ENCODE results near the gene HOXC13. TPM values are rescaled to one million over a fixed set of nuclear protein-coding genes. Genes with fewer than 3 reads are reported as not detected.

Gene HOXC13
- total RNA-seq, 1 experiment from 2014 or later = 93.5 TPM

- in situ Hi-C loops (cut with HindIII; ENCODE audit: low pct_unique_long_range_greater_than_20kb, low sequenced_read_pairs) = no loop called here
- H3K4me3 ChIP-seq (ENCODE audit: low read depth in 2 of 2, low read length in 2 of 2) = peak overlapping the region; percentile 51 to 65
Observed at GRCh38 chr12:53981634-53982565, 43.3 kb downstream of the HOXC13 start.

DNA sequence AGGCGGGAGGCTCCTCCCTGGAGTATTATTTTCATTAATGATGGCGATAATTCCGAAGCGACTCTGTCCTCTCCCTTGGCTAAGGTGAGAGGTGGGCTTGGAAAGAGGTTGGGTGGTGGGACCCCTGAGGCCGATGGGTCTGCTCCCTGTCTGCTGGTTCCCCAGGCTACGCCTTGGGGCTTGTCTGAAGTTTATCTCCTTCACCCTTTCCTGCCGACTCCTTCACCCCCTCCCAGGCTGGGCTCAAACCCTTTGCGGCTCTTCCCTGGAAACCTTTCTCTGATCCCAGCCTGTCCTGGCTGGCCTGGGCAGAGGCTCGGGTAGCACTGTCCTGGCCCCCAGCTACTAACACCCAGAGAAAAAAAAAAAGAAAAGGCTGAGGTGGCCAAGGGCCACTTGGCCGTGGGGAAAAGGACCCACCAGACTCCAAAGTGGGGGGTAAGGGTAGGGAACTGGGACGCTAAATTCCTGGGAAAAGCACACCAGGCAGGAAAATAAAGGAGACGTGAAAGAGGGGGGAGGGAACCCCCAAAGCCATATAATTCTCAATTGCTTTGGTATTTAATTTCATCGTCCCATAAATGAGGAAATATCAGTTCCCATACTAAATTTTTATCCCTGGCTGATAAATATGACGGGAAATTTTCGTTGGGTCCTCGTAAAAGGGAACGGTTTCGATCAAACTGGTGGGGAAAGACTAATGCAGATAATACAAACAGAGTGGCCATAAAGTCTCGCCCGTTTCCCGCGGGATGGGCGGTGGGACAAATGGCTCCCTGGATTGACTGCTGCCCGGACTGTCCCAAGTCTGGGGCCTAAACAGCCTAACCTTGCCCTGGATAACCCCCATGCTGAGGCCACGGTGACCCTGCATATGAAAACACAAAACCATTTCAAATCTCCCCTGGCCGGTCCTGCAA, 44.3 kb downstream of the HOXC13 start:
- ChIA-PET POLR2A (interaction anchor here (0.6 kb wide), 2 partner anchors 11 to 73 kb away, joined by 5 read pairs; no protein-coding TSS in a partner anchor), CTCF (no interaction called here)
- Histone ChIP-seq H3K27ac (ENCODE audit: low read length) (peak overlapping the region; percentile 100), H3K4me3 (ENCODE audit: low read depth in 2 of 2, low read length in 2 of 2) (peak overlapping the region; percentile 51 to 65), H3K27me3 (ENCODE audit: control insufficient read depth, insufficient read depth, low read length) (no peaks in the 10 kb centered on the region), H3K4me1 (ENCODE audit: control insufficient read depth, insufficient read depth, low read length) (peaks cover 34% of the 10 kb centered on the region), H3K36me3 (ENCODE audit: control insufficient read depth, insufficient read depth, low read length) (no peaks in the 10 kb centered on the region), H3K9me3 (ENCODE audit: control insufficient read depth, insufficient read depth, low read depth, low read length) (no peaks in the 10 kb centered on the region)
- in situ Hi-C loops (cut with HindIII; ENCODE audit: low pct_unique_long_range_greater_than_20kb, low sequenced_read_pairs) (no loop called here), intact Hi-C loops (cut with micrococcal nuclease; ENCODE audit: unreplicated experiment) (loop anchor here (2.0 to 5.0 kb wide), 2 partner anchors 156 to 216 kb away; no protein-coding TSS in a partner anchor)
- no peak for ATAC-seq
- DNase-seq (ENCODE audit: low read depth, low spot score) = no peak
- no TSS peak for BruUV-seq (replicated peaks)
- TF ChIP-seq, protein P1, sequence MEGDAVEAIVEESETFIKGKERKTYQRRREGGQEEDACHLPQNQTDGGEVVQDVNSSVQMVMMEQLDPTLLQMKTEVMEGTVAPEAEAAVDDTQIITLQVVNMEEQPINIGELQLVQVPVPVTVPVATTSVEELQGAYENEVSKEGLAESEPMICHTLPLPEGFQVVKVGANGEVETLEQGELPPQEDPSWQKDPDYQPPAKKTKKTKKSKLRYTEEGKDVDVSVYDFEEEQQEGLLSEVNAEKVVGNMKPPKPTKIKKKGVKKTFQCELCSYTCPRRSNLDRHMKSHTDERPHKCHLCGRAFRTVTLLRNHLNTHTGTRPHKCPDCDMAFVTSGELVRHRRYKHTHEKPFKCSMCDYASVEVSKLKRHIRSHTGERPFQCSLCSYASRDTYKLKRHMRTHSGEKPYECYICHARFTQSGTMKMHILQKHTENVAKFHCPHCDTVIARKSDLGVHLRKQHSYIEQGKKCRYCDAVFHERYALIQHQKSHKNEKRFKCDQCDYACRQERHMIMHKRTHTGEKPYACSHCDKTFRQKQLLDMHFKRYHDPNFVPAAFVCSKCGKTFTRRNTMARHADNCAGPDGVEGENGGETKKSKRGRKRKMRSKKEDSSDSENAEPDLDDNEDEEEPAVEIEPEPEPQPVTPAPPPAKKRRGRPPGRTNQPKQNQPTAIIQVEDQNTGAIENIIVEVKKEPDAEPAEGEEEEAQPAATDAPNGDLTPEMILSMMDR (IDR thresholded peaks at IDR 0.05) = no peak
- no peak for TF ChIP-seq TCF7L2 (IDR thresholded peaks at IDR 0.05; ENCODE audit: low read depth, low read length)
- peak; percentile 52 for TF ChIP-seq POLR2AphosphoS5 (IDR thresholded peaks at IDR 0.05; ENCODE audit: low read depth, low read length)
- TF ChIP-seq, protein P2, sequence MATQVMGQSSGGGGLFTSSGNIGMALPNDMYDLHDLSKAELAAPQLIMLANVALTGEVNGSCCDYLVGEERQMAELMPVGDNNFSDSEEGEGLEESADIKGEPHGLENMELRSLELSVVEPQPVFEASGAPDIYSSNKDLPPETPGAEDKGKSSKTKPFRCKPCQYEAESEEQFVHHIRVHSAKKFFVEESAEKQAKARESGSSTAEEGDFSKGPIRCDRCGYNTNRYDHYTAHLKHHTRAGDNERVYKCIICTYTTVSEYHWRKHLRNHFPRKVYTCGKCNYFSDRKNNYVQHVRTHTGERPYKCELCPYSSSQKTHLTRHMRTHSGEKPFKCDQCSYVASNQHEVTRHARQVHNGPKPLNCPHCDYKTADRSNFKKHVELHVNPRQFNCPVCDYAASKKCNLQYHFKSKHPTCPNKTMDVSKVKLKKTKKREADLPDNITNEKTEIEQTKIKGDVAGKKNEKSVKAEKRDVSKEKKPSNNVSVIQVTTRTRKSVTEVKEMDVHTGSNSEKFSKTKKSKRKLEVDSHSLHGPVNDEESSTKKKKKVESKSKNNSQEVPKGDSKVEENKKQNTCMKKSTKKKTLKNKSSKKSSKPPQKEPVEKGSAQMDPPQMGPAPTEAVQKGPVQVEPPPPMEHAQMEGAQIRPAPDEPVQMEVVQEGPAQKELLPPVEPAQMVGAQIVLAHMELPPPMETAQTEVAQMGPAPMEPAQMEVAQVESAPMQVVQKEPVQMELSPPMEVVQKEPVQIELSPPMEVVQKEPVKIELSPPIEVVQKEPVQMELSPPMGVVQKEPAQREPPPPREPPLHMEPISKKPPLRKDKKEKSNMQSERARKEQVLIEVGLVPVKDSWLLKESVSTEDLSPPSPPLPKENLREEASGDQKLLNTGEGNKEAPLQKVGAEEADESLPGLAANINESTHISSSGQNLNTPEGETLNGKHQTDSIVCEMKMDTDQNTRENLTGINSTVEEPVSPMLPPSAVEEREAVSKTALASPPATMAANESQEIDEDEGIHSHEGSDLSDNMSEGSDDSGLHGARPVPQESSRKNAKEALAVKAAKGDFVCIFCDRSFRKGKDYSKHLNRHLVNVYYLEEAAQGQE (IDR thresholded peaks at IDR 0.05; ENCODE audit: insufficient read depth in 1 of 2, low read depth in 2 of 2, low read length in 1 of 2) = no peak

More at GRCh38 chr12:53981634-53982565, 43.3 kb downstream of the HOXC13 start:
- intact Hi-C loops (cut with micrococcal nuclease; ENCODE audit: unreplicated experiment) = loop anchor here (2.0 to 5.0 kb wide), 2 partner anchors 155 to 215 kb away; no protein-coding TSS in a partner anchor
- peak overlapping the region; percentile 100 for H3K27ac ChIP-seq (ENCODE audit: low read length)
- no peaks in the 10 kb centered on the region for H3K9me3 ChIP-seq (ENCODE audit: control insufficient read depth, insufficient read depth, low read depth, low read length)
- ChIA-PET CTCF (interaction anchor here (1.2 kb wide), 1 partner anchor 40 kb away, joined by 4 read pairs; no protein-coding TSS in a partner anchor), POLR2A (interaction anchor here (0.5 to 0.7 kb wide), 4 partner anchors 12 to 222 kb away, joined by 4 to 5 read pairs (median 4); no protein-coding TSS in a partner anchor)
- no TSS peak for BruUV-seq (replicated peaks)
- DNase-seq (ENCODE audit: low read depth, low spot score) = no peak
- peaks cover 44% of the 10 kb centered on the region for H3K4me1 ChIP-seq (ENCODE audit: control insufficient read depth, insufficient read depth, low read length)
- no peaks in the 10 kb centered on the region for H3K36me3 ChIP-seq (ENCODE audit: control insufficient read depth, insufficient read depth, low read length)
- H3K27me3 ChIP-seq (ENCODE audit: control insufficient read depth, insufficient read depth, low read length) = no peaks in the 10 kb centered on the region
- ATAC-seq = peak; percentile 25
- TF ChIP-seq TCF7L2 (IDR thresholded peaks at IDR 0.05; ENCODE audit: low read depth, low read length) = peak; percentile 94
- TF ChIP-seq, protein P1 (IDR thresholded peaks at IDR 0.05) = peak; percentile 34; the same call in 1 of the 2 replicates
- TF ChIP-seq, protein P2 (IDR thresholded peaks at IDR 0.05; ENCODE audit: insufficient read depth in 1 of 2, low read depth in 2 of 2, low read length in 1 of 2) = no peak
- TF ChIP-seq POLR2AphosphoS5 (IDR thresholded peaks at IDR 0.05; ENCODE audit: low read depth, low read length) = peak; percentile 16; the same call in 1 of the 2 replicates
- TF ChIP-seq SIN3A (IDR thresholded peaks at IDR 0.05; ENCODE audit: borderline replicate concordance, insufficient read depth, low read depth, low read length) = no peak

Data from Panc1 (cell line).